Transverse colon (tissue), 4 donors: ENCODE data around the gene CDC42SE1. TPM values are rescaled to one million over a fixed set of nuclear protein-coding genes. Genes with fewer than 3 reads are reported as not detected.

ENCODE experiments used
- DNase-seq: peaks from one replicate; pipeline ENCODE4 v3.0.0-alpha.2; 2019
- H3K27ac ChIP-seq, 4 donors: fragments of 200-600 bp; sonication (generic); 2 replicates each; pipeline ENCODE4 v1.5.1; 2016 to 2018; ENCODE audit warnings: inconsistent platforms in 4 of 4
- H3K27me3 ChIP-seq: fragments of 200-600 bp; sonication (generic); 2 replicates; pipeline ENCODE4 v1.5.1; 2017; ENCODE audit warnings: inconsistent platforms
- H3K36me3 ChIP-seq, 4 donors: fragments of 200-600 bp; sonication (generic); 2 replicates each; pipeline ENCODE4 v1.5.1; 2017 to 2019; ENCODE audit warnings: inconsistent platforms in 4 of 4
- H3K4me1 ChIP-seq, 4 donors: fragments of 200-600 bp; sonication (generic); 2 replicates each; pipeline ENCODE4 v1.5.1; 2017 to 2020; ENCODE audit warnings: inconsistent platforms in 4 of 4
- H3K4me3 ChIP-seq, 4 donors: fragments of 200-600 bp; sonication (generic); 1 replicate in 1 of 4; 2 replicates in 3 of 4; pipeline versions ENCODE4 v1.5.1 to v1.6.1; 2017 to 2019; ENCODE audit warnings: inconsistent platforms in 4 of 4
- H3K9me3 ChIP-seq, 2 donors: fragments of 200-600 bp; sonication (generic); 2 replicates each; pipeline ENCODE4 v1.5.1; 2017 to 2019; ENCODE audit warnings: inconsistent platforms in 2 of 2
- EP300 ChIP-seq: sonication (generic); formaldehyde crosslinking; IDR thresholded peaks from one replicate; pipeline ENCODE4 v1.6.1; 2017; ENCODE audit warnings: antibody characterized with exemption, low read depth
- POLR2A ChIP-seq: fragments of 450-650 bp; IDR thresholded peaks from one replicate; pipeline ENCODE4 v1.6.1; 2016; ENCODE audit warnings: antibody characterized with exemption, mild to moderate bottlenecking, moderate library complexity
- POLR2AphosphoS5 ChIP-seq, 3 donors: sonication (generic); formaldehyde crosslinking; IDR thresholded peaks; one replicate each; pipeline ENCODE4 v1.6.1; 2016; ENCODE audit warnings: antibody characterized with exemption in 3 of 3
- WGBS, 2 donors: methylation state at CpG; one replicate each; pipeline ENCODE4 v1.1.5; 2018; ENCODE audit warnings: low coverage in 1 of 2; 5-methylcytosine and 5-hydroxymethylcytosine counted together
- in situ Hi-C, 4 donors: fragments of 200-750 bp; cut with MboI; loops; one replicate each; pipeline versions ENCODE4 v1.15.0 to v1.15.1; 2017; ENCODE audit warnings: low sequenced_read_pairs in 3 of 4, low pct_ligation_motif_present in 1 of 4, low pct_unique_long_range_greater_than_20kb in 1 of 4
- intact Hi-C: fragments of 100-400 bp; cut with DNase I; formaldehyde crosslinking; loops from one replicate; pipeline ENCODE4 v1.15.1; 2023; ENCODE audit warnings: low total_unique reads
- total RNA-seq, 4 donors: library from RNA; depleted of rRNA; stranded (reverse); fragments of >200 nt; gene quantifications; one replicate each; pipeline ENCODE4 v1.1.0, GENCODE V29; 2016
- TF ChIP-seq, protein P1 (sequence below), 5 experiments: fragments of 200-600 bp in 3 of 5; fragments of 450-650 bp in 2 of 5; sonication (generic) in 3 of 5; IDR thresholded peaks; 1 replicate in 2 of 5; 2 replicates in 3 of 5; pipeline ENCODE4 v1.5.1; 2016 to 2017; ENCODE audit warnings: antibody characterized with exemption in 5 of 5, inconsistent platforms in 3 of 5, mild to moderate bottlenecking in 2 of 5, moderate library complexity in 1 of 5

The CDC42SE1 gene
- total RNA-seq, 4 donors from 2014 or later: 34.4 to 90.2 (median 57.5) TPM

DNA sequence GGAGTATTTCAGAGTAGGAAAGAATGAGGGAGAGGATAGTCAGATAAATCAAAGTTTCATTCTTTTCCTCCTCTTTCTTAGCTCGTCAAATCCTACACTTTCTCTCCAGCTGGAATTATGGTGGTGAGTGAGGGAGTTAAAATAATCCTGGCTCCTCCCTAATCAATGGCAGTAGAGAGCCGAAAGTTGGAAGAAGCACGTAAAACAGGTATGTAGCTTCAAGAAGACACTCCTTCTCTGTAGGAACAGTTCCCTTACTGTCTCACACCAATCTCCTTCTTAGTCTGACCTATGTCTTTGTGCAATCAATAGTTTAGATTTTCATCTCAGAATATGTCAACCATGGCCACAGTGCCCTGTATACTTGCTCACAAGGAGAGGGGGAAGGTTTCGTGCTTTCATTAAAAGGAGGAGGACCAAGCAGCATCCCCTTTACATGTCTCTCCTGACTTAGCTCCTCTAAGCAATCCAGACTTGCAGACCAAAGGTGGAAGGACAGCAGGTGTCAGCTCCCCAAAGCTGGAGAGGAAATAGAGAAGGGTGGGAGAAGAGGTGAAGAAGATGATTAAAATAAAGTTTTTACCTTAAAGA lies 53.6 kb downstream of the CDC42SE1 start:
- WGBS, 2 donors: 11 to 15% methylated on average over 3 to 4 of the region's 4 CpGs
- TF ChIP-seq, protein P1, sequence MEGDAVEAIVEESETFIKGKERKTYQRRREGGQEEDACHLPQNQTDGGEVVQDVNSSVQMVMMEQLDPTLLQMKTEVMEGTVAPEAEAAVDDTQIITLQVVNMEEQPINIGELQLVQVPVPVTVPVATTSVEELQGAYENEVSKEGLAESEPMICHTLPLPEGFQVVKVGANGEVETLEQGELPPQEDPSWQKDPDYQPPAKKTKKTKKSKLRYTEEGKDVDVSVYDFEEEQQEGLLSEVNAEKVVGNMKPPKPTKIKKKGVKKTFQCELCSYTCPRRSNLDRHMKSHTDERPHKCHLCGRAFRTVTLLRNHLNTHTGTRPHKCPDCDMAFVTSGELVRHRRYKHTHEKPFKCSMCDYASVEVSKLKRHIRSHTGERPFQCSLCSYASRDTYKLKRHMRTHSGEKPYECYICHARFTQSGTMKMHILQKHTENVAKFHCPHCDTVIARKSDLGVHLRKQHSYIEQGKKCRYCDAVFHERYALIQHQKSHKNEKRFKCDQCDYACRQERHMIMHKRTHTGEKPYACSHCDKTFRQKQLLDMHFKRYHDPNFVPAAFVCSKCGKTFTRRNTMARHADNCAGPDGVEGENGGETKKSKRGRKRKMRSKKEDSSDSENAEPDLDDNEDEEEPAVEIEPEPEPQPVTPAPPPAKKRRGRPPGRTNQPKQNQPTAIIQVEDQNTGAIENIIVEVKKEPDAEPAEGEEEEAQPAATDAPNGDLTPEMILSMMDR (IDR thresholded peaks at IDR 0.05): no peak
- TF ChIP-seq POLR2A (no peak), EP300 (no peak), POLR2AphosphoS5 (IDR thresholded peaks at IDR 0.05) (no peak)
- DNase-seq: no peak

DNA sequence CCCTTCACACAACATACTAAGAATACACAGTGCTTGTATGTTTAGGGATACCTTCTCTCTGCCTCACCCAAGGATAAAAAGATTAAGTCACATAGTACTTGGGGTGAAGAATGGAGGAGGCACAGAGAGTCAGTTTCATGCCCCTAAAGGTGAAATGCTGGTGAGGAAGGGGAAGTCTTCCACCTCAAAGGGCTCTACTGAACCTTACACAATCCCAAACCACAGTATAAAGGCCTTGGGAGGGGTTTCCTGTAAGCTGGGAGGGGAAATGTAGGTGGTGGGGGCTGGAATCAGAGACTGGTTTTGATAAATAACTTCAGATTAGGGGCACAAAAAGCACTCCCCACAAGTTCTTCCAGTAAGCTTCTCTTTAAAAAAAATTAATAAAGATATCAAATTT lies 56.2 kb downstream of the CDC42SE1 start:
- peaks cover 0 to 23% (median 4%) of the 10 kb centered on the region in 4 donors for H3K36me3 ChIP-seq
- intact Hi-C loops (no loop called here), in situ Hi-C loops (no loop called here)
- peaks cover 29 to 49% (median 37%) of the 10 kb centered on the region in 4 donors for H3K4me1 ChIP-seq
- H3K27ac ChIP-seq: peak overlapping the region in 1 of 4 donors; percentile 20
- no peaks in the 10 kb centered on the region for H3K9me3 ChIP-seq
- H3K27me3 ChIP-seq: no peaks in the 10 kb centered on the region
- DNase-seq: no peak
- H3K4me3 ChIP-seq: peak overlapping the region in 1 of 4 donors; percentile 7
- no peak for TF ChIP-seq POLR2A
- TF ChIP-seq EP300: no peak
- TF ChIP-seq, protein P1 (IDR thresholded peaks at IDR 0.05): no peak
- TF ChIP-seq POLR2AphosphoS5 (IDR thresholded peaks at IDR 0.05): no peak

More for the DNA sequence above, 53.6 kb downstream of the CDC42SE1 start:
- H3K27me3 ChIP-seq: no peaks in the 10 kb centered on the region
- H3K27ac ChIP-seq: peak overlapping the region; percentile 89 to 96 (median 92)
- peaks cover 39 to 68% (median 48%) of the 10 kb centered on the region in 4 donors for H3K4me1 ChIP-seq
- H3K36me3 ChIP-seq: peaks cover 0 to 12% (median 0%) of the 10 kb centered on the region in 4 donors
- in situ Hi-C loops: no loop called here
- peak overlapping the region; percentile 41 to 86 (median 52) for H3K4me3 ChIP-seq
- H3K9me3 ChIP-seq: no peaks in the 10 kb centered on the region
- intact Hi-C loops: loop anchor here (2.0 kb wide), 1 partner anchor 65 kb away; the partner anchor contains the start of gene GABPB2

DNA sequence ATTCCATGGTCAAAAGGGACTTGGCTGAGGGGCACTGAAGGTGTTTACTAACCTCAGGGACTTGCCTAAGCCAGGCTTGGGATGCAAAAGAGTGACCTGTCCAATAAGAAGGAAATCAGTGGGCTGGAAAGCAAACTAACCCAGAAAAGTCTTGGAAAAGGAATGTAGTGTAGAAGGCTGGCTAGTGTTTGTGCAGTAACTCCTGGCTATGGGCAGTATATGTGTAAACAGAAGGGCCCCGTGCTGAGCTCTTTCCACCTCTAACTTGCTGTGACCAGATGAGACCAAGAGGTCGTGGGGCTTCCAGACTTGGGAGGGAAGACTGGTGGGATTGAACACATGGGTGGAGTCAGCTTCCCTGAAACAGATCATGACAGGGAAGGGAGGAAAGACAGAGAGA lies 56.8 kb downstream of the CDC42SE1 start:
- WGBS, 2 donors: 42% methylated on average over 2 of the region's 2 CpGs; no CpG with 5 or more reads in 1 of the 2 donors
- Histone ChIP-seq H3K4me3 (no peak overlapping the region), H3K27me3 (no peaks in the 10 kb centered on the region), H3K27ac (no peak overlapping the region), H3K4me1 (peaks cover 25 to 44% (median 33%) of the 10 kb centered on the region in 4 donors), H3K9me3 (no peaks in the 10 kb centered on the region), H3K36me3 (peaks cover 0 to 23% (median 4%) of the 10 kb centered on the region in 4 donors)
- TF ChIP-seq, protein P1 (IDR thresholded peaks at IDR 0.05): no peak
- no peak for TF ChIP-seq EP300
- TF ChIP-seq POLR2AphosphoS5 (IDR thresholded peaks at IDR 0.05): no peak
- TF ChIP-seq POLR2A: no peak
- intact Hi-C loops: no loop called here
- DNase-seq: no peak
- in situ Hi-C loops: no loop called here

DNA sequence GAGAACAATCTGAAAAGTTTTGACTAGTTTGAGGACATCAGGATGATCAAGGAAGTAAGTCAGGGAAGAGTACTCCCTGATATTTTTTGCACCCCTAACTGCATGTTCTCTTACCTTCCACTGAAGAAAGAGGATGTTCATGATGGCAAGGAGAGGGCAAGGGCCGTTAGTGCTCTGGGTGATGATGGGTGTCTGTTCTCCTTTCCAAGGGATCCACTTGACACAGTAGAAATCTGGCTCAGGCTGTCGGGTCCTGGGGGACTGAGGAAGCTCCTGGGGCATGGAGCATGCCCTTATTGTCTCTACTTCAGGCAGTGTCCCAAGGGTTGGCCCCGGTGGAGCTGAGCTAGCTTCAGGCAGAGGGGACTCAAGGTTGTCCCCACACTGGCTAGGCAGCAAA lies 57.4 kb downstream of the CDC42SE1 start:
- H3K4me1 ChIP-seq: peaks cover 19 to 38% (median 28%) of the 10 kb centered on the region in 4 donors
- no peak for DNase-seq
- H3K4me3 ChIP-seq: no peak overlapping the region
- 80% methylated on average over 3 of the region's 3 CpGs; no CpG with 5 or more reads in 1 of the 2 donors for WGBS, 2 donors
- H3K27ac ChIP-seq: no peak overlapping the region
- no peak for TF ChIP-seq EP300
- TF ChIP-seq POLR2A: no peak
- TF ChIP-seq POLR2AphosphoS5 (IDR thresholded peaks at IDR 0.05): no peak
- TF ChIP-seq, protein P1 (IDR thresholded peaks at IDR 0.05): no peak
- intact Hi-C loops: no loop called here
- H3K9me3 ChIP-seq: no peaks in the 10 kb centered on the region
- H3K27me3 ChIP-seq: no peaks in the 10 kb centered on the region
- in situ Hi-C loops: no loop called here
- H3K36me3 ChIP-seq: peaks cover 0 to 23% (median 7%) of the 10 kb centered on the region in 4 donors
